Adrenal gland (tissue), 5 donors: ENCODE results near the gene FTL.

Source experiments
- CTCF ChIP-seq, 6 experiments: fragments of 450-650 bp in 4 of 6; fragments of 200-600 bp in 2 of 6; sonication (generic) in 1 of 6; IDR thresholded peaks; 1 replicate in 5 of 6; 2 replicates in 1 of 6; pipeline versions ENCODE4 v1.5.1 to v1.8.0; 2016 to 2021; ENCODE audit warnings: antibody characterized with exemption in 6 of 6, mild to moderate bottlenecking in 2 of 6, moderate library complexity in 1 of 6
- POLR2A ChIP-seq, 2 donors: fragments of 450-650 bp; IDR thresholded peaks; one replicate each; pipeline ENCODE4 v1.6.1; 2017; ENCODE audit warnings: antibody characterized with exemption in 2 of 2, mild to moderate bottlenecking in 2 of 2, moderate library complexity in 1 of 2
- donor health status: DM: no; HTN: no; CAD: no.

GRCh38 chr19:48970923-48971395 is 5.8 kb downstream of the FTL start:
- TF ChIP-seq CTCF (IDR thresholded peaks at IDR 0.05) (peak; percentile 79 to 90 (median 87)), POLR2A (IDR thresholded peaks at IDR 0.05) (peak in 1 of 2 donors; percentile 13)
